CD4-positive, alpha-beta T cell treated with Interleukin-4 for 1 hour (primary cell): ENCODE data around the gene CAMTA1.
"Not testable (repeated sequence)": the region's sequence is repeated elsewhere in the genome, so short reads cannot be mapped to it uniquely, and the experiment has no call there.

Experiments
- DNase-seq, 2 donors: peaks; one replicate each; pipeline ENCODE4 v3.0.0-alpha.2; 2020 to 2022

CAMTA1 gene

GRCh38 chr1:6912518-6912917 is 127.3 kb downstream of the CAMTA1 start:
- DNase-seq = no peak

GRCh38 chr1:6913086-6913485 is 127.8 kb downstream of the CAMTA1 start:
- no peak for DNase-seq

DNA sequence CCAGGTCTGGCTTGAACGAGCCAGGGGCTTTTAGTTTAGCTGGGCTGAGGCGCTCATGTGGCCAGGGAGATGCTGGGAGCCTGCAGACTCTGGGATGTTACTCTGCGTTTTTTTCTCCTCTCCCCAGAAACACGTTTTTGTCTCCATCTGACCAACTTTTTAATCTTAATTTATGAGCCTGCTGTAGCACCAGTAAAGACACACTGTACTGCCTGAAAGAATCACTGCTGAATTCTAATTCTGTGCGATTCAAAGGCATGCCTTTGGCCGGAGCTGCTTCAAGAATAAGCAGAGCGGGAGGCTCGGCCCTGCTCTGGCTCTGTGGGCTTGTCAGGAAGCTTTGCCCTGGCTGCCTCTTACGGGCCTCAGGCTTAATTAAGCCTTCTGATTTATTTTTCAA is 129.5 kb downstream of the CAMTA1 start:
- no peak for DNase-seq

DNA sequence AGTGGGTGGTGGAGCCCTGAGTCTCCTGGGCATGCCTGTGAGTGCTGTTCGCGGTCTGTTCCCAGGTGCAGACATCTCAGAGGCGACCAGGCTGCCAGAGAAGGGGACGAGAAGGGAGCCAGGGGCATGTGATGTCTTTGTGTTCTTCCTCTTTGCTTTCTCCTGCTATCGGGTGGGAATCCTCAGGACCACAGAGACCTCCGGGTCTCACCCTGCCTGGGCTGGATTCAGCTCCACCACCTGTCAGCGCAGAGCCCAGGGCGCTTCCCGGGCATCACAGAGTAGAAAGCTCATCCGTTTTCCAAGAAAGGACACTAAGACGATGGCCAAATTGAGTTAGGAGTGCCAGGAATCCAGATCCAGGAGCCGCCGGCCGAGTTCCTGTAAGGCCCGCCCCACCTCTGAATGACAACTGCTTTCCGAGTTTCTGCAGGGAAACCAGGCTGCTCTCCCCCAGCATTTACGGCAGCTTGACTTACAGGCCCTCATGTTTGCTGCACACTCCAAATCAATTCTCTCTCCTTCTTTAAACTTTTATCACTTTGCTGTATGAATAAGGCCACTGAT is 130.8 kb downstream of the CAMTA1 start:
- no peak for DNase-seq

DNA sequence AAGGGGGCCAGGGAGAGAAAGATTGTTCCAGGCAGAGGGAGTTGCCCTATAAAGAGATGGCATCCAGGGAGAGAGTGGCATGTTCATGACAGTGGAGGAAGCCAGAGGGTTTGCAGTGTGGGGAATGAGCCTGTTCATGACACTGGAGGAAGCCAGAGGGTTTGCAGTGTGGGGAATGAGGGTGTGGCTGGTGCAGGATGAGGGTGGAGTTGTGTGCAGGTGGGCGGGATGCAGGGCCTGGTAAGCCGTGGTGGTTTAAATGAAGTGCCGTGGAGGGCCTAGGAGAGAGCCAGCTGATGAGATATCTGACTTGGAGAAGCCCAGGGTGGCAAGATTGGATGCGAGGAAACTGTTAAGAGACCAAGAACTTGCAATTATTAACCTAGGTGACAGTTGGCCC is 131.8 kb downstream of the CAMTA1 start:
- DNase-seq = no peak

GRCh38 chr1:6918186-6918924 is 133.1 kb downstream of the CAMTA1 start:
- DNase-seq = no peak

GRCh38 chr1:6918925-6919511 is 133.8 kb downstream of the CAMTA1 start:
- no peak for DNase-seq

DNA sequence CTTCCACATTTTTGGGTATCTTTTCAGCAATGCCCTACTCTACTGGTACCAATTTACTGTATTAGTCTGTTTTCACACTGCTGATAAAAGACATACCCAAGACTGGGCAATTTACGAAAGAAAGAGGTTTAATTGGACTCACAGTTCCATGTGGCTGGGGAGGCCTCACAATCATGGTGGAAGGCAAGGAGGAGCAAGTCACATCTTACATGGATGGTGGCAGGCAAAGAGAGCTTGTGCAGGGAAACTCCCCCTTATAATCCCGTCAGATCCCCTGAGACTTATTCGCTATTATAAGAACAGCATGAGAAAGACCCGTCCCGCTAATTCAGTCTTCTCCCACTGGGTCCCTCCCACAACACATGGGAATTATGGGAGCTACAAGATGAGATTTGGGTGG is 136.3 kb downstream of the CAMTA1 start:
- DNase-seq = not testable (repeated sequence)

DNA sequence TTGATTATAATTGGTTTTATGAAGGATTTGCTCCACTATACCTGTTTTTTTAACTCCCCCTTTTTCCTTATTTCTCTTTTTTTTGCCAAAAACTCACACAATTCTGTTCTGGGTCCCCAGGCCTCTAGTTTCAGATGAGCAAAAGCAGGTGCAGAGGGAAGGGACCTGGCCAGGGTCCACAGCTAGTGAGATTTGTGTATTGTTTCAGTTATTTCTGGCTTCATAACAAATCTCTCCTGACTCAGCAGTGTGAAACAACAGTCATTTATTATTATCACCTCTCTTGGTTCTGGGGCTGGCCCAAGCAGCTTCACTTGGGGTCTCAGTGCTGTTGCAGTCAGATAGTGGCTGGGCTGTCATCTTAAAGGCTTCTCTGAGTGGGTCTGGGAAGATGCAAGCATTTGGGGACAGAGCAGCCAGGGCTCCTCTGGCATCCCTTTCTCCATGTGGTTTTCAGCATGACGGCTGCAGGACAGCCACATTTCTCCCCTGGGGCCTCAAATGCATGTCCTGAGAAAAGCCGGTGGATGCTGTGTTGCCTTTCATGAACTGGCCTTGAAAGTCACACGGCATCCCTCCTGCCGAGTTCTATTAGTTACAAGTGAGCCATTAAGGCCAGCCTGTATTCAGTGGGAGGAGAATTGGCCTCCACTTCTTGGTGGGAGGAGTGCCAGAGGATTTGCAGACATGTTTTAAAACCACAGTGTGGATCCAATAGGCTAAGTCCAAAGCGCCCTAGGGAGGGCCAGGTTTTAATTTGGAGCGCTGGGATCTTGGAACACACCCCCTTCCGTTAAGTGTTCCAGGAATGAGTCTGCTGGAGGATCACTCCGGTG is 137.1 kb downstream of the CAMTA1 start:
- DNase-seq = no peak

- no peak for DNase-seq
Measured at GRCh38 chr1:6923012-6923411, 137.8 kb downstream of the CAMTA1 start.

- DNase-seq = no peak
Measured at GRCh38 chr1:6923416-6923815, 138.2 kb downstream of the CAMTA1 start.

DNA sequence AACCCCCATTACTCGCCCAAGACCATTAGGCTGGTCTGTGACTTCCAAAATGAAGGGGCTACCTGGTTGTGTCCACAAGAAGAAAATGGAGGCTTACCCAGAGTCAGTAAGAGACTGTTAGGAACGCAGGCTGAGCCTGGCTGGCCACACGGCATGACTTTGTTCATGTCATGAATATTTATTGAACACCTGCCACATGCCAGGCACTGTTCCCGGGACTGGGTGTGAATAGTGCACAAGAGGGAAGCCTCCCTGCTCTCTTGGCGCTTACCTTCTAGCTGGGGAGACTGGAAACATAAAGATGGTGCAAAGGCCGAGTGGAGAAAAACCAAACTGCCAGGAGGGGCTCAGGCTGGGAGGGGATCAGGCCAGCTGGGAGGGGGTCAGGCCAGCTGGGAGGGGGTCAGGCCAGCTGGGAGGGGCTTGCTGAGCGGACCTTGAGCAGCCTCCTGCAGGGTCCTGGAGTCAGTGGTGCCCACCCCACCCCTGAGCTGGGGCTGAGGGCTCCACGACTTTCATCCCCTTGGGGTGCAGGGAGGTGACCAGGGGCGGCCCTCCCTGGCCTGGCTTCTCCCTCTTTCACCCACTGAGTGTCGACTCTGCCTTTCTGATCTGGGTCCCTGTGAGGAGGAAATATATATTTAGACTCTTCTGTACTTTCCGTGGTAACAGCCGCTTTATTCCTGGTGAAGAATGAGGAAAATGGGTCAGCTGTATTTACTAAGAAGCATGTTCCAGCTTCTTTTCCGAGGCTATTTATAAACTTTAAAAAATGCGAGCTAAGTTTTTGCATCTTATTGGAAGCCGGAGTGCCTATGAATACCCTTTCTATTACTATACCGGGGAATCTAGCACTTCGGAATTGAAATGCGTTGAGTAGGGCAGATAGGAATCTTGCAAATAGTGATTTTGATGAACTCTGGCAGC is 139.0 kb downstream of the CAMTA1 start:
- DNase-seq = no peak

- no peak for DNase-seq
Measured at GRCh38 chr1:6924891-6925290, 139.6 kb downstream of the CAMTA1 start.

- no peak for DNase-seq
Measured at GRCh38 chr1:6927626-6928025, 142.4 kb downstream of the CAMTA1 start.

GRCh38 chr1:6928106-6928885 is 143.0 kb downstream of the CAMTA1 start:
- DNase-seq = no peak

- DNase-seq = no peak
Measured at GRCh38 chr1:6930732-6931300, 145.6 kb downstream of the CAMTA1 start.

- DNase-seq = no peak
Measured at GRCh38 chr1:6935361-6935883, 150.2 kb downstream of the CAMTA1 start.

DNA sequence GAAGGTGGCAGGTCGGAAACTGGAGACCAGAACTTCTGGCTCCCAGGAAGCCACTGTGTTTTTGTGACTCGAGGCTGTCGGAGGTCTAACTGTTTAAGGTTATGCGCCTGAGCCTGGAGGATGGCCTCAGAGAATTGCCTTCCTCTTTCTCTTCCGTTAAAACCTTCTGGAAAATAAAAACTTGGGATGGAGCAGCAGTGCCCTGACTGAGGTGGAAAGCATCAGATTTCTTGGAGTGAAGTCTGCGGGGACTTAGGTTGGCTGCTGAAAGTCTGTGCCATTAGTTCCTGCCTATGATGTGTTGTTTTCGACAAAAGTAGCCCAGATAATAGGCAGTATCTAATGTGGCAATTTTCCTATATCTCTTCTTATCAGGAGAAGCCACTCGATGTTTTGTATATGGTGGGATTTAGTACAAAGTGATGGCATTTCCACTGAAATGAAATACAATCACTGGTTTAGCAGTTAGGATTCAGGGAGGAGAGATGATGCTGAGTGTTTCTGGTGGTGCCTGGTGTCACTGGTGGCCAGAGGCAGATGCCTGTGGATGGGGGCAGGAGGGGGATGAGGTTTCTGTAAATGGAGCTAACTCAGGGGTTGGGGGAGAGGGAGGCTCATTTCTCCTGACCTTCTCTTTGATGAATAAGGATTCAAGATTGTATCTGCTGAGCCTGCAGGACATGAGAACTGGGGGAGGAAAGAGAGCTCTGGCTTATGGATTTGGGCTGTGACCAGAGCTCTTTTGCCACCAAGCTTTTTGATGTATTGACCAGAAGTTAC is 150.8 kb downstream of the CAMTA1 start:
- DNase-seq = no peak

DNA sequence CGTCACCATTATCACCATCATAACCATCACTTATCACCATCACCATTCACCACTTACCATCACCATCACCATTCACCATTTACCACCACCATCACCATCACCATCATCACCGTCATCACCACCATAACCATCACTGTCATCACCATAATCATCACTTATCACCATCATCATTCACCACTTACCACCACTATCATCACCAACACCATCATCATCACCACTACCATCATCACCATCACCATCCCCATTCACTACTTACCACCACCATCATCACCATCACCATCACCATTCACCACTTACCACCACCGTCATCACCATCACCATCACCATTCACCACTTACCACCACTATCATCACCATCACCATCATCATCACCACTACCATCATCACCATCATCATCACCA is 151.8 kb downstream of the CAMTA1 start:
- DNase-seq = no peak

- DNase-seq = no peak
Measured at GRCh38 chr1:6939363-6939762, 154.1 kb downstream of the CAMTA1 start.
